NCI-H1092 treated with DMSO at 0.1 percent for 48 hours (cell line): ENCODE data around the gene NAPEPLD.

Source experiments
- DNase-seq: peaks from one replicate; lab custom pipeline; 2025; lab: John Stamatoyannopoulos, UW

NAPEPLD gene

GRCh38 chr7:103143868-103144267, 5.0 kb downstream of the NAPEPLD start:
- DNase-seq, result no peak

- no peak for DNase-seq
Observed at GRCh38 chr7:103142494-103142893, 6.4 kb downstream of the NAPEPLD start.

GRCh38 chr7:103141753-103142404, 7.0 kb downstream of the NAPEPLD start:
- no peak for DNase-seq

DNA sequence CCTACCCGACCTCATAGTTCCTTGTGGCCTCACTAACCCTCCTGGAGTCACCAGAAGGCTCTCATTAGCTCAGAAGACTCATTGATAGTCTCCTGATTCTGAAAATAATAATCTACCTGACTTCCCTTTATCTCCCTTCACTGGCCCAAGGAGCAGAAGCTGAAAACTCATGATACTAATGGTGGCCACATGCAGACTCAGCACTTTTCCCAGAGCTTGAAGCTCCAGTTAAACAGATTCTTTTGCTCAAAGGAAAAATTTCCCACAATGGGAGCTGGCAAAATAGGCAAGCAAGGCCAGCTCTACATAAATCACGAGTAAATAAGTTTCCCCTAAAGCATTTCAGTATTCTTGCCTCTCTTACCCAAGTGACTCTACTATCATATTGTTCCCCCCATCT, 8.2 kb downstream of the NAPEPLD start:
- no peak for DNase-seq

GRCh38 chr7:103140061-103140460, 8.8 kb downstream of the NAPEPLD start:
- DNase-seq, result no peak

GRCh38 chr7:103134836-103135554, 13.9 kb downstream of the NAPEPLD start:
- DNase-seq, result no peak

DNA sequence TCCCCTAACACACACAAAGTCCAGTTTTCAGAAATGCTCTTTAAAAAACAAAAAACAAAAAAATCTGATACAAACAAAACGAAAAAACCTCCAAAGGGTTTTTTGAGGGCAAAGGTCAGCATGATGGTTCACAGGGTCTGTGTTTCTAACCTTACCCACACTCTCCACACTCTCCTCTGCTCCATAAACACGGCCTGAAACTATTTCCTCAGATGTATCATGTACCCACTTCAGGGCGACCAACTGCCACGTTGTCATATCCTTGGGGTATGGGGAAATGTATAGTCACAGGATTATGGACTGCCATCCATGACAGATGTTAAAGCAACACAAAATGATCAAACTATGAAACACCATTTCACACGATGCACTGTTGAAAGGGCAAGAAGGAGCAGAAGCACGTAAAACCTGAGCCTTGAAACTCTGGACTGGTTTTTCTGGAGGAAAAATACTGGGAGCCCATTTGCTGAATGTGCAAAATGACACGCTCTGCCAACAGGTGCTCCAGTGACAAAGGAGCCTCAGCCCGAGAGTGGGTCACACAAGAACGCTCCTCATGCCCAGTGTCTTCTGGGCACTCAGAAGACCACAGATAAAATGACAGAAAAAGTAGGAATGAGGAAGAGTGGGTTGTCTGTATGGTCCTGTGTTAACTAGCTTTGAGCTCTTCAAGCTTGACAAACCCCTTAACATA, 15.8 kb downstream of the NAPEPLD start:
- DNase-seq, result no peak

DNA sequence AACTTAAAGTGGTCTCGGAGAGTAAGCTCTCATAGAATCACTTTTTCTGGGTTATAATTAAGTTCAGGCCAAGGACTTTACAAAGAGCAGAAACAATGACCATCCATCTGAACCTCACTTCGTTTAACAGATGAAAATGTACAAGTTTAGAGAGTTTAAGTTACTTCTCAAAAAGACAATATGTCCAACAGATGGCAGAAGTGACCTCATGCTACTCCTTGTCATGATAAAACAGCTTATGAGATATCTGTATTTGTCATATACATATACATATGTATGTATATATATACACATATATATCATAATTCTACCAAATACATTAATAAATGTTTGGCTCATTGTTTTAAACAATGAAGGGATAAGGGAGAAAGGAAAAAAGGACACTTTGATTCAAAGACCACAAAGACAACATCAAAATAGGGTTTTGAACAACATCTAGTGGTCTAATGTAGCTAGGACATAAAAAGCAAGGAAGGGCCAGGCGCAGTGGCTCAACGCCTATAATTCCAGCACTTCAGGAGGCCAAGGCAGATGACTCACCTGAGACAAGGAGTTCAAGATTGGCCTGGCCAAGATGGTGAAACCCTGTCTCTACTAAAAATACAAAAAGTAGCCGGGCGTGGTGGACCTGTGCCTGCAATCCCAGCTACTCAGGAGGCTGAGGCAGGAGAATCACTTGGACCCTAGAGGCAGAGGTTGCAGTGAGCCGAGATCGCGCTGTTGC, 17.8 kb downstream of the NAPEPLD start:
- no peak for DNase-seq

GRCh38 chr7:103129702-103130549, 19.0 kb downstream of the NAPEPLD start:
- DNase-seq, result no peak

- no peak for DNase-seq
Observed at GRCh38 chr7:103127006-103127405, 21.9 kb downstream of the NAPEPLD start.

GRCh38 chr7:103124429-103124979, 24.4 kb downstream of the NAPEPLD start:
- no peak for DNase-seq

DNA sequence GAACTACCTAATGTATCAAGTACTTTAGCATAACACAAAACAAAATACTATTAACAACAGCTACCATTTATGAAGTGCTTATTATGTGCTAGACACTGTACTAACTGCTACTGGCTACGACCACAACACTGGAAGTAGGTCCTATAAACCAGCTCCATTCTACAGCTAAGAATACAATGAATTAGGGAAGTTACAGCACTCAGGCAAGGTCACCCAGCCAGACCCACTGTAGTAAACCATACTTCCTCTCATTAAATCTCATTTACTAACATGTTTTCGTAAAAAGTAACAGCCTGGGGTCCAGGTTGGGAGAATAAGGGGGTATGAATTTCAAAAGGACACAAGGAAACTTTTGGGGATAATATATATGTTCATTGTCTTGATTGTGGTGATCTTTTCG, 25.4 kb downstream of the NAPEPLD start:
- DNase-seq, result no peak

- DNase-seq, result no peak
Observed at GRCh38 chr7:103121641-103122040, 27.3 kb downstream of the NAPEPLD start.

DNA sequence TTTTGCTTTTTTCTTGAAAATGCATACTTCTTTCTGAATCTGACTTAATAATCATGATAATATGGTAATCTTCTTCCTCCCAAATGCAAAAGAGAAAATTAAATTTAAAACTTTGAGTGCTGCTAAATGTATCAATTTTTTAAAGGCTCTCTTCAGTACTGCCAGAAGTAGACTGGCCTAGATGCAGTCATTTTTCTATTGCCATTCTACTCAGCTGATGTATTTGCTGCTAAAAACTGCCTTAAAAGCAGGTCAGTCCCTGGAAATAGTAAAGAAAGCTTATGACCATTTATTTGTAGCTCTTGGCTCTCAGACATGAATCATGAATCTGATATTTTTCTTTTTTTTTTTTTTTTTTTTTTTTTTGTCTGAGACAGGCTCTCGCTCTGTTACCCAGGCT, 28.5 kb downstream of the NAPEPLD start:
- no peak for DNase-seq

GRCh38 chr7:103119791-103120291, 29.1 kb downstream of the NAPEPLD start:
- no peak for DNase-seq

- no peak for DNase-seq
Observed at GRCh38 chr7:103117465-103117864, 31.4 kb downstream of the NAPEPLD start.

DNA sequence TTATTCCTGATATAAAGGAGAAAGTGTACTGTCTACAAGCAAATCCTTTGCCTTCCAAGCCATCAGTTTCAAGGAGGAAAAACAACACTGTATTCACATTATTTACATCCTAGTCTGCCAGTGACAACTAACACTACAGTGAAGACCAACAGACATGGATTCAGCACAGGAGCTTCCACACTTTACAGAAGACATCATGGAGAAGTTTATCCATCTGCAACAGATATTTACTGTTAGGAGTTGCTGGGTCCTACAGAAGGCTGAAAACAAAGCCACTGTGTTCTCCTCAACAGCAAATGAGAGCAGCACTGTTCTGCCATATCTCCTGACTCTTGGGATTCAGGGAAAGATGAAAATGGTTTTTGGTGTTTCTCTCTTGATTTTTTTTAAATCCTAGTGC, 31.9 kb downstream of the NAPEPLD start:
- no peak for DNase-seq

DNA sequence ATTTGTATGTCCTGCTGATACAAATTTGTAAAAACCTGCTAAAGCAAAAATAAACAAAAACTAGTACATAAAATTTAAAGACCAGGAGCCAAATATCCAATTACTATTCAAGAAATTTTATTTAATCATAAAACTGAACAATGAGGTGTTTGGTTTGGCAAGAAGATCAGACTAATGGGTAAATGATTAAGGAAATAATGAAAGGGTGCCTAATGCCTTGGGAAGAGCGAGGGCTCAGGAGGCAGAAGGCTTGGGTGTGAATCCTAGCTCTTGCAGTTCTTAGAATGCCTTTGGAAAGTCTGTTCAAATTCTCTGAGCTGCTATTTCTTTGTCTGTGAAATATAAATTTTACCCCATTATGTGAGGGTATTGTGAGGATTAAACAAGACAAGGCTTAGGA, 32.4 kb downstream of the NAPEPLD start:
- no peak for DNase-seq

DNA sequence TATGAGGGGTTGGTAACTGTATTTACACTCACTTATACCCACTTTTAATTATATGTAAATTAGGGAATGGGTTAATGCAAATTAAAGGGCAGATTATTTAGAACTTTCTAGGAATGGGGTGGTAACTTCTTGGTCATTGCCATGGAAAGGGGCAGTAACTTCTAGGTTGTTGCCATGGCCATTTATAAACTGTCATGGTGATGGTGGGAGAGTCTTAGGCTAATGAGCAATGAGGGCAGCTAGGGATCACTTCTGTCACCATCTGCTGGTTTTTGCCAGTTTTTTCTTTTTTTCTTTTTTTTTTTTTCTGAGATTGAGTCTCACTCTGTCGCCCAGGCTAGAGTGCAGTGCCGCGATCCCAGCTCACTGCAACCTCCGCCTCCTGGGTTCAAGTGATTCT, 33.1 kb downstream of the NAPEPLD start:
- no peak for DNase-seq

- no peak for DNase-seq
Observed at GRCh38 chr7:103114576-103115008, 34.3 kb downstream of the NAPEPLD start.

- no peak for DNase-seq
Observed at GRCh38 chr7:103113164-103113563, 35.7 kb downstream of the NAPEPLD start.
